IPS-15b (cell line): ENCODE measurements around the gene QSOX1.

ENCODE experiments used
- H3K27me3 ChIP-seq: one replicate; pipeline ENCODE4 v1.6.1; 2013; ENCODE audit warnings: low read length; ENCODE audit not compliant: control insufficient read depth, insufficient read depth
- H3K36me3 ChIP-seq: one replicate; pipeline ENCODE4 v1.6.1; 2013; ENCODE audit warnings: low read length; ENCODE audit not compliant: control insufficient read depth, insufficient read depth
- H3K4me1 ChIP-seq: one replicate; pipeline ENCODE4 v1.6.1; 2013; ENCODE audit warnings: mild to moderate bottlenecking, low read length; ENCODE audit not compliant: control insufficient read depth, insufficient read depth
- H3K4me3 ChIP-seq: one replicate; pipeline ENCODE4 v1.5.1; 2013; ENCODE audit warnings: low read depth, low read length
- H3K9ac ChIP-seq: one replicate; pipeline ENCODE4 v1.6.1; 2013; ENCODE audit warnings: low read depth, mild to moderate bottlenecking, low read length
- H3K9me3 ChIP-seq: one replicate; pipeline ENCODE4 v1.6.1; 2013; ENCODE audit warnings: mild to moderate bottlenecking, low read length; ENCODE audit not compliant: control insufficient read depth, insufficient read depth

QSOX1 gene

GRCh38 chr1:180235077-180235501 is 80.4 kb downstream of the QSOX1 start:
- H3K36me3 ChIP-seq: no peaks in the 10 kb centered on the region
- no peak overlapping the region for H3K9ac ChIP-seq
- H3K4me1 ChIP-seq: peaks cover 38% of the 10 kb centered on the region
- H3K27me3 ChIP-seq: peaks cover 81% of the 10 kb centered on the region
- H3K4me3 ChIP-seq: peak overlapping the region; percentile 32
- H3K9me3 ChIP-seq: no peaks in the 10 kb centered on the region

GRCh38 chr1:180235502-180236239 is 81.0 kb downstream of the QSOX1 start:
- no peaks in the 10 kb centered on the region for H3K36me3 ChIP-seq
- H3K27me3 ChIP-seq: peaks cover 79% of the 10 kb centered on the region
- no peak overlapping the region for H3K9ac ChIP-seq
- peaks cover 38% of the 10 kb centered on the region for H3K4me1 ChIP-seq
- H3K4me3 ChIP-seq: peak overlapping the region; percentile 32
- no peaks in the 10 kb centered on the region for H3K9me3 ChIP-seq

- peaks cover 67% of the 10 kb centered on the region for H3K27me3 ChIP-seq
- no peaks in the 10 kb centered on the region for H3K9me3 ChIP-seq
- H3K36me3 ChIP-seq: no peaks in the 10 kb centered on the region
- no peak overlapping the region for H3K9ac ChIP-seq
- H3K4me3 ChIP-seq: peak overlapping the region; percentile 32
- peaks cover 38% of the 10 kb centered on the region for H3K4me1 ChIP-seq
These were observed 82.2 kb downstream of the QSOX1 start for GRCh38 chr1:180236698-180237509.

- Histone ChIP-seq H3K4me1 (peaks cover 38% of the 10 kb centered on the region), H3K9ac (no peak overlapping the region), H3K27me3 (peaks cover 56% of the 10 kb centered on the region), H3K4me3 (no peak overlapping the region), H3K36me3 (no peaks in the 10 kb centered on the region), H3K9me3 (no peaks in the 10 kb centered on the region)
These were observed 83.3 kb downstream of the QSOX1 start for GRCh38 chr1:180237869-180238476.

GRCh38 chr1:180238675-180239074 is 84.0 kb downstream of the QSOX1 start:
- peaks cover 41% of the 10 kb centered on the region for H3K4me1 ChIP-seq
- no peak overlapping the region for H3K4me3 ChIP-seq
- H3K27me3 ChIP-seq: peaks cover 49% of the 10 kb centered on the region
- H3K9me3 ChIP-seq: no peaks in the 10 kb centered on the region
- no peaks in the 10 kb centered on the region for H3K36me3 ChIP-seq
- no peak overlapping the region for H3K9ac ChIP-seq

GRCh38 chr1:180239145-180240096 is 84.8 kb downstream of the QSOX1 start:
- H3K4me3 ChIP-seq: no peak overlapping the region
- peaks cover 42% of the 10 kb centered on the region for H3K27me3 ChIP-seq
- no peaks in the 10 kb centered on the region for H3K9me3 ChIP-seq
- H3K36me3 ChIP-seq: no peaks in the 10 kb centered on the region
- peaks cover 41% of the 10 kb centered on the region for H3K4me1 ChIP-seq
- peak overlapping the region; percentile 28 for H3K9ac ChIP-seq

GRCh38 chr1:180241716-180242544 is 87.3 kb downstream of the QSOX1 start:
- H3K9ac ChIP-seq: no peak overlapping the region
- H3K9me3 ChIP-seq: no peaks in the 10 kb centered on the region
- no peak overlapping the region for H3K4me3 ChIP-seq
- H3K4me1 ChIP-seq: peaks cover 32% of the 10 kb centered on the region
- peaks cover 16% of the 10 kb centered on the region for H3K27me3 ChIP-seq
- H3K36me3 ChIP-seq: no peaks in the 10 kb centered on the region

- Histone ChIP-seq H3K9ac (no peak overlapping the region), H3K4me3 (no peak overlapping the region), H3K27me3 (no peaks in the 10 kb centered on the region), H3K9me3 (no peaks in the 10 kb centered on the region), H3K36me3 (no peaks in the 10 kb centered on the region), H3K4me1 (peaks cover 21% of the 10 kb centered on the region)
These were observed 89.0 kb downstream of the QSOX1 start for GRCh38 chr1:180243517-180244221.

- Histone ChIP-seq H3K4me1 (peaks cover 15% of the 10 kb centered on the region), H3K36me3 (no peaks in the 10 kb centered on the region), H3K9me3 (no peaks in the 10 kb centered on the region), H3K9ac (no peak overlapping the region), H3K4me3 (no peak overlapping the region), H3K27me3 (no peaks in the 10 kb centered on the region)
These were observed 90.2 kb downstream of the QSOX1 start for GRCh38 chr1:180244840-180245239.

GRCh38 chr1:180246579-180246978 is 91.9 kb downstream of the QSOX1 start:
- no peaks in the 10 kb centered on the region for H3K9me3 ChIP-seq
- no peaks in the 10 kb centered on the region for H3K36me3 ChIP-seq
- H3K4me1 ChIP-seq: peaks cover 15% of the 10 kb centered on the region
- no peak overlapping the region for H3K9ac ChIP-seq
- H3K4me3 ChIP-seq: no peak overlapping the region
- H3K27me3 ChIP-seq: no peaks in the 10 kb centered on the region
